Karpas-422 (cell line): ENCODE results near the gene KIF27. TPM values are rescaled to one million over a fixed set of nuclear protein-coding genes. Genes with fewer than 3 reads are reported as not detected.

Experiments used
- DNase-seq: peaks from one replicate; pipeline ENCODE4 v3.0.0-alpha.2; 2015
- H2AFZ ChIP-seq: fragments of 200-600 bp; sonication (generic); 2 replicates; pipeline ENCODE4 v1.6.1; 2014; ENCODE audit warnings: antibody characterized with exemption, low read length, mixed read lengths
- H3K27ac ChIP-seq: fragments of 200-600 bp; sonication (generic); 2 replicates; pipeline ENCODE4 v1.5.1; 2014; ENCODE audit warnings: mild to moderate bottlenecking, low read length, moderate library complexity
- H3K27me3 ChIP-seq: fragments of 200-600 bp; sonication (generic); 2 replicates; pipeline ENCODE4 v1.6.1; 2014; ENCODE audit warnings: low read length, mixed read lengths
- H3K36me3 ChIP-seq: fragments of 200-600 bp; sonication (generic); 2 replicates; pipeline ENCODE4 v1.6.1; 2014; ENCODE audit warnings: low read length, mixed read lengths; ENCODE audit not compliant: insufficient read depth
- H3K4me1 ChIP-seq: fragments of 200-600 bp; sonication (generic); 2 replicates; pipeline ENCODE4 v1.6.1; 2014; ENCODE audit warnings: mild to moderate bottlenecking, low read length, mixed read lengths
- H3K4me2 ChIP-seq: fragments of 200-600 bp; sonication (generic); 2 replicates; pipeline ENCODE4 v1.6.1; 2014; ENCODE audit warnings: low read length, low read depth, mild to moderate bottlenecking; ENCODE audit not compliant: poor library complexity, severe bottlenecking
- H3K4me3 ChIP-seq: fragments of 200-600 bp; sonication (generic); 2 replicates; pipeline ENCODE4 v1.5.1; 2014; ENCODE audit warnings: mild to moderate bottlenecking, antibody characterized with exemption, low read length, mixed read lengths
- H3K79me2 ChIP-seq: fragments of 200-600 bp; sonication (generic); 2 replicates; pipeline ENCODE4 v1.6.1; 2014; ENCODE audit warnings: mild to moderate bottlenecking, low read length, mixed read lengths
- H3K9ac ChIP-seq: fragments of 200-600 bp; sonication (generic); 2 replicates; pipeline ENCODE4 v1.6.0; 2014; ENCODE audit warnings: low read length
- H3K9me2 ChIP-seq: fragments of 200-600 bp; sonication (generic), shearing (Covaris generic); replicated peaks from 2 replicates; pipeline ENCODE4 v1.6.0; 2014; ENCODE audit warnings: mild to moderate bottlenecking, low read length, moderate library complexity; ENCODE audit not compliant: insufficient read depth
- H3K9me3 ChIP-seq: fragments of 300-700, 200-600 bp; sonication (generic); 2 replicates; pipeline ENCODE4 v1.6.1; 2014; ENCODE audit warnings: low read length, mixed read lengths
- H4K20me1 ChIP-seq: fragments of 200-600 bp; sonication (generic); 2 replicates; pipeline ENCODE4 v1.6.1; 2014; ENCODE audit warnings: mild to moderate bottlenecking, antibody characterized with exemption, low read length, low read depth; ENCODE audit not compliant: insufficient read depth
- total RNA-seq: library from RNA; depleted of rRNA; stranded (reverse); fragments of >200 nt; shearing (Covaris generic); gene quantifications from 2 replicates; pipeline ENCODE4 v1.2.3, GENCODE V29; 2014; ENCODE audit warnings: low replicate concordance

The KIF27 gene
- total RNA-seq, 1 experiment from 2014 or later: 7.6 TPM

DNA sequence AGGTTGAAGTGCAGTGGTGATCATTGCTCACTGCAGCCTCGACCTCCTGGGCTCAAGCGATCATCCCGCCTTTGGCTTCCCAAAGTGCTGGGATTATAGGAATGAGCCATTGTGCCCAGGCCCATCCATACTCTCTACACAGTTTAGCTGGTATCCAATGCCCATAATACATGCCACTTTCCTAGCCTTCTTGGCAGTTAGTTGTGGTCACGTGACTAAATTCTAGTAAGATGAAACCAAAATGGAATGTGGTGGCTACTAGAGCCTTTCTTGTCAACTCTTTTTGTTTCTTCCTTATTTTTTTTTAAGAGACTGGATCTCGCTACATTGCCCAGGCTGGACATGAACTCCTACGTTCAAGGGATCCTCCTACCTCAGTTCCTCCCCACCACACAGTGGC is 15.3 kb upstream of the KIF27 start:
- H3K27me3 ChIP-seq: no peaks in the 10 kb centered on the region
- H3K4me2 ChIP-seq: no peak overlapping the region
- H2AFZ ChIP-seq: no peak overlapping the region
- no peak overlapping the region for H3K9ac ChIP-seq
- no peaks in the 10 kb centered on the region for H3K79me2 ChIP-seq
- no peaks in the 10 kb centered on the region for H3K9me2 ChIP-seq
- peaks cover 6% of the 10 kb centered on the region; the same call in 1 of the 2 replicates for H3K36me3 ChIP-seq
- no peak overlapping the region for H3K27ac ChIP-seq
- H4K20me1 ChIP-seq: no peaks in the 10 kb centered on the region
- no peak for DNase-seq
- H3K4me3 ChIP-seq: no peak overlapping the region
- no peaks in the 10 kb centered on the region for H3K4me1 ChIP-seq
- no peaks in the 10 kb centered on the region for H3K9me3 ChIP-seq

GRCh38 chr9:83935276-83935935 is 14.2 kb upstream of the KIF27 start:
- Histone ChIP-seq H3K9me3 (no peaks in the 10 kb centered on the region), H3K79me2 (no peaks in the 10 kb centered on the region), H3K4me3 (no peak overlapping the region), H3K27ac (no peak overlapping the region), H3K27me3 (no peaks in the 10 kb centered on the region), H3K4me2 (no peak overlapping the region), H3K36me3 (peaks cover 6% of the 10 kb centered on the region; the same call in 1 of the 2 replicates), H2AFZ (no peak overlapping the region), H3K9me2 (no peaks in the 10 kb centered on the region), H3K4me1 (no peaks in the 10 kb centered on the region), H4K20me1 (no peaks in the 10 kb centered on the region), H3K9ac (no peak overlapping the region)
- no peak for DNase-seq

DNA sequence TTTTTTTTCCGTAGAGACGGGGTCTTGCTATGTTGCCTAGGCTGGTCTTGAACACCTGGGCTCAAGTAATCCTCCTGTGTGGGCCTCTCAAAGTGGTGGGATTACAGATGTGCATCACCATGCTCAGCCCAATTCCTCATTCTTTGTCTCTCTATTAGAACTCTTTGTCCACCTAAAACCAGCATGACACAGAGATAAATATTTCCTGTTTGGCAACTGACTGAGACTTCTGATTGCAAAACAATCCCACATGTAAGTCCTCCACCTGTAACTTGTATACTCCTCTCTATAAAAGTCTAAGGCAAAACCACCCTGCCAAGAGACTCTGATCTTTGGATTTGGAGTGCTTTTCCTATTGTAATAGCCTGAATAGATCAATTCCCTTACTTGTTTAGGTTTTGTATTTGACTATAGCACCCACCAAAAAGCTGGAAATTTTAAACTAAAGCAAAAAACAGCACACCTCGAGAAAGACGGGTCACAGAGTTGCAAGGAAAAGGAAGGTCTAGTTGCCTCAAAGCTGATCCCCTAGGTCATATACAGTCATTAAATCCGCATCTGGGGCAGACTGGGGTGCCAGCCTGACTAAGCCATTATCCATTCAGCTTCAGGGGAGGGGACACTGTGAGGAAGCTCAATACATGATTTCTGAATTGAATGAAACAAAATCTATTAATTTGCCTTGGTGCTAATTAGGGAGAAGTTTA is 13.5 kb upstream of the KIF27 start:
- DNase-seq: no peak
- Histone ChIP-seq H3K4me2 (no peak overlapping the region), H3K9me3 (no peaks in the 10 kb centered on the region), H3K4me3 (no peak overlapping the region), H3K36me3 (peaks cover 5% of the 10 kb centered on the region; the same call in 1 of the 2 replicates), H3K9me2 (no peaks in the 10 kb centered on the region), H3K9ac (no peak overlapping the region), H3K27me3 (no peaks in the 10 kb centered on the region), H3K79me2 (no peaks in the 10 kb centered on the region), H4K20me1 (no peaks in the 10 kb centered on the region), H2AFZ (no peak overlapping the region), H3K27ac (no peak overlapping the region), H3K4me1 (no peaks in the 10 kb centered on the region)

DNA sequence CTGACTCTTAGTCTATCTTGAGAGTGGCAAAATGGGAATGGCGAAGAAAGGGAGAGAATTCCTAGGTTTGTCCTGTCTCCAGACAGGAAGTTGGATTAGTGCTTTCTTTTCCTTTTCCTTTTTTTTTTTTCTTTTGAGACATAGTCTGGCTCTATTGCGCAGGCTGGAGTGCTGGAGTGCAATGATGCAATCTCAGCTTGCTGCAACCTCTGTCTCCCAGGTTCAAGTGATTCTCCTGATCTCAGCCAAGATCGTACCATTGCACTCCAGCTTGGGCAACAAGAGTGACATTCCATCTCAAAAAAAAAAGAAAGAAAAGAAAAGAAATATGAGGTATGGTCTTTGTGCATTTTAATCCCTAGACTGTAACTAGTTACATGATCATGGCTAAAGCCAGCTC is 12.6 kb upstream of the KIF27 start:
- no peak overlapping the region for H3K4me3 ChIP-seq
- no peaks in the 10 kb centered on the region for H3K79me2 ChIP-seq
- H3K9me3 ChIP-seq: no peaks in the 10 kb centered on the region
- no peak overlapping the region for H2AFZ ChIP-seq
- H4K20me1 ChIP-seq: no peaks in the 10 kb centered on the region
- H3K4me2 ChIP-seq: no peak overlapping the region
- H3K9ac ChIP-seq: no peak overlapping the region
- DNase-seq: no peak
- no peaks in the 10 kb centered on the region for H3K4me1 ChIP-seq
- H3K27ac ChIP-seq: no peak overlapping the region
- no peaks in the 10 kb centered on the region for H3K36me3 ChIP-seq
- no peaks in the 10 kb centered on the region for H3K9me2 ChIP-seq
- H3K27me3 ChIP-seq: no peaks in the 10 kb centered on the region

DNA sequence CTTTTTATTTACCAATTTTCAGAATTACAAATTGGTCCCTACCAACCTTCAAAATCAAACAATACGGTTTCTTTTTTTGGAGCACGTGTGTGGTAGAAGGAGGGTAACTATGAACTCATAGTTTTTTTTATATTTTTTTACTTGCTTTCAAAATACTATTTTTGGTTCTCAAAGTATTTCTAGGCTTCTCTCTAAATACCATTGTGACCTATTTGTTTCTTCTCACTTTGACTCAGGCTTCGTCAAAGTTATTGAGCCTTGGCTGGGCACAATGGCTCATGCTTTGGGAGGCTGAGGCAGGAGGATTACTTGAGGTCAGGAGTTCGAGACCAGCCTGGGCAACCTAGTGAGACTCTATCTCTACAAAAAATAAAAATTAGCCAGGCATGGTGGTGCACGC is 11.6 kb upstream of the KIF27 start:
- no peak for DNase-seq
- Histone ChIP-seq H3K27me3 (no peaks in the 10 kb centered on the region), H4K20me1 (no peaks in the 10 kb centered on the region), H3K27ac (no peak overlapping the region), H2AFZ (no peak overlapping the region), H3K9ac (no peak overlapping the region), H3K79me2 (no peaks in the 10 kb centered on the region), H3K9me3 (no peaks in the 10 kb centered on the region), H3K4me3 (no peak overlapping the region), H3K9me2 (no peaks in the 10 kb centered on the region), H3K4me1 (no peaks in the 10 kb centered on the region), H3K4me2 (no peak overlapping the region), H3K36me3 (no peaks in the 10 kb centered on the region)

DNA sequence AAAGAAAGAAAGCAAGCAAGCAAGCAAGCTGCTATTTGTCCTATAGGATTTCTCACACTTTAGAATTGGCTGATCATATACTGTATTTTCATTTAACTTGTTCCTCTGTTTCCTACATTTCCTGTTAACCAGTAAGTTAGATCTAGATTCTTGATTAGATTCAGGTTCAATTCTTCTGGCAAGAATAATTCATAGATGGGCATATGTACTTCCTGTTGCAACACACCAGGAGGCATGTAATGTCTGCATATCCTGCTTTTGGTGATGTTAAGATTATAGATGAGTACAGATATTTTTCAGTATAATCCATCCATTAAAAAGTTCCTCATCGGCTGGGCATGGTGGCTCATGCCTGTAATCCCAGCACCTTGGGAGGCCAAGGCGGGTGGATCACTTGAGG is 10.8 kb upstream of the KIF27 start:
- no peaks in the 10 kb centered on the region for H3K79me2 ChIP-seq
- H3K36me3 ChIP-seq: no peaks in the 10 kb centered on the region
- H3K4me1 ChIP-seq: no peaks in the 10 kb centered on the region
- no peak overlapping the region for H3K4me2 ChIP-seq
- no peaks in the 10 kb centered on the region for H3K9me3 ChIP-seq
- no peak for DNase-seq
- no peak overlapping the region for H3K4me3 ChIP-seq
- no peak overlapping the region for H3K27ac ChIP-seq
- H3K27me3 ChIP-seq: no peaks in the 10 kb centered on the region
- no peak overlapping the region for H3K9ac ChIP-seq
- H3K9me2 ChIP-seq: no peaks in the 10 kb centered on the region
- H2AFZ ChIP-seq: no peak overlapping the region
- no peaks in the 10 kb centered on the region for H4K20me1 ChIP-seq

DNA sequence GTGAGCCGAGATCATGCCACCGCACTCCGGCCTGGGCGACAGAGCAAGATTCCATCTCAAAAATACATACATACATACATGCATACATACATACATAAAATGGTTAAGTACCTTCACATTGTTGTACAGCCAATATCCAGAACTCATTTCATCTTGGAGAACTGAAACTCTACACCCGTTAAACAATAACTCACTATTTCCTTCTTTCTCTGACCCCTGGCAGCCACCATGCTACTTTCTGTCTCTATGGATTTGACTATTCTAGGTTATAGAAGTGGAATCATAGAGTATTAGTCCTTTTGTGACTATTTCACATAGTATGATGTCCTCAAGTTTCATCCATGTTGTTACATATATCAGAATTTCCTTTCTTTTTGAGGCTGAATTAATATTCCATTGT is 9.6 kb upstream of the KIF27 start:
- no peak overlapping the region for H3K27ac ChIP-seq
- H3K27me3 ChIP-seq: no peaks in the 10 kb centered on the region
- H3K4me3 ChIP-seq: no peak overlapping the region
- no peak overlapping the region for H3K9ac ChIP-seq
- H3K9me3 ChIP-seq: no peaks in the 10 kb centered on the region
- no peak for DNase-seq
- H4K20me1 ChIP-seq: no peaks in the 10 kb centered on the region
- H3K79me2 ChIP-seq: no peaks in the 10 kb centered on the region
- H3K4me2 ChIP-seq: no peak overlapping the region
- H2AFZ ChIP-seq: no peak overlapping the region
- H3K36me3 ChIP-seq: no peaks in the 10 kb centered on the region
- H3K4me1 ChIP-seq: no peaks in the 10 kb centered on the region
- H3K9me2 ChIP-seq: no peaks in the 10 kb centered on the region

DNA sequence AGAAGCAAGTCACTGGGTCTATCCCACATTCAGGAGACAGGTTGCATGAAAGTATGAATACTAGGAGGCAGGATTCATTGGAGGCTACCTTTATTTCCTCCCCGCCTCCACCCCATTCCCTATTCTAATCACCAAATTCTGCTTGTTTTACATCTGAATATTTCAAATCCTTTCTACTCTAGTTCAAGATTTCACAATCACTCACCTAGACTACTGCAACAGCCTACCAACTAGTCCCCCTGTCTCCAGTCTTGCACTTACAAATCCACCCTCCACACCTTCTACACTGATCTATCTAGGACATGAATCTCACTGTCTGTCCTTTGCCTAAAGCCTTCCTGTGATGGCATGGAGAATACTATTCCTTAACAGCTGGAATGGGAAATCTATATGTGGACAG is 6.4 kb upstream of the KIF27 start:
- DNase-seq: no peak
- no peaks in the 10 kb centered on the region for H3K4me1 ChIP-seq

More for the DNA sequence above, 6.4 kb upstream of the KIF27 start:
- Histone ChIP-seq H2AFZ (no peak overlapping the region), H3K9ac (no peak overlapping the region), H3K9me3 (no peaks in the 10 kb centered on the region), H3K36me3 (no peaks in the 10 kb centered on the region), H3K27me3 (no peaks in the 10 kb centered on the region), H3K27ac (no peak overlapping the region), H4K20me1 (no peaks in the 10 kb centered on the region), H3K4me3 (no peak overlapping the region), H3K4me2 (no peak overlapping the region), H3K79me2 (no peaks in the 10 kb centered on the region), H3K9me2 (no peaks in the 10 kb centered on the region)
